ENCODE measurements around the gene HOXC4.

Gene HOXC4
- total RNA-seq: 0 to 0.27 reads per million in 2 donors

DNA sequence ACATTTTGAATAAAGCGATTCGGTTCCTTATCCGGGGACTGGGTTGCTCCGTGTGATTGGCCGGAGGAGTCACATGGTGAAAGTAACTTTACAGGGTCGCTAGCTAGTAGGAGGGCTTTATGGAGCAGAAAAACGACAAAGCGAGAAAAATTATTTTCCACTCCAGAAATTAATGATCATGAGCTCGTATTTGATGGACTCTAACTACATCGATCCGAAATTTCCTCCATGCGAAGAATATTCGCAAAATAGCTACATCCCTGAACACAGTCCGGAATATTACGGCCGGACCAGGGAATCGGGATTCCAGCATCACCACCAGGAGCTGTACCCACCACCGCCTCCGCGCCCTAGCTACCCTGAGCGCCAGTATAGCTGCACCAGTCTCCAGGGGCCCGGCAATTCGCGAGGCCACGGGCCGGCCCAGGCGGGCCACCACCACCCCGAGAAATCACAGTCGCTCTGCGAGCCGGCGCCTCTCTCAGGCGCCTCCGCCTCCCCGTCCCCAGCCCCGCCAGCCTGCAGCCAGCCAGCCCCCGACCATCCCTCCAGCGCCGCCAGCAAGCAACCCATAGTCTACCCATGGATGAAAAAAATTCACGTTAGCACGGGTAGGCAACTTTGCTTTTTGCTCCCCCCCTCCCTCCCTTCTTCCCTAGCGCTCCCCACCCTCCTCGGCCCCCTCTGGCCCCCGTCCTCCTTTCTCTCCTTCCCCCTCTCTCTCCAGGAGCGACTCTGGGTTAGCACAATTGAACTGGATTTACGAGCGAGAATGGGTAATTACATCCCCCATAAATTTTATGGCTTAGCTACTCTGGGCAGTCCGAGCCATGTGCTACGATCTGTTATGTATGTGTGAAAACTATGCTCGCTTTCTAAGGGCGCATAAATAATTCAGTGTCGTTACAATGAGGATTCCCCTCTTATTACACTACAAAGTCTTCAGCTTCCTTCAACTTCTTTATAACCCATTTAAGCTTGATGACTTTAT is at the start of gene HOXC4:
TSS of gene HOXC4 (plus strand) at position 85 of the 991 bp plus-strand sequence. CDS start at position 173, 88 bp downstream.
- DNase-seq: peak in 1 of 5 experiments; percentile 22

- no peak for DNase-seq
Observed at GRCh38 chr12:54004063-54004840, 49.4 kb upstream of the HOXC4 start.

GRCh38 chr12:54004841-54005530 is 48.6 kb upstream of the HOXC4 start:
- DNase-seq: no peak

GRCh38 chr12:54005531-54005852 is 48.1 kb upstream of the HOXC4 start:
- no peak for DNase-seq

DNA sequence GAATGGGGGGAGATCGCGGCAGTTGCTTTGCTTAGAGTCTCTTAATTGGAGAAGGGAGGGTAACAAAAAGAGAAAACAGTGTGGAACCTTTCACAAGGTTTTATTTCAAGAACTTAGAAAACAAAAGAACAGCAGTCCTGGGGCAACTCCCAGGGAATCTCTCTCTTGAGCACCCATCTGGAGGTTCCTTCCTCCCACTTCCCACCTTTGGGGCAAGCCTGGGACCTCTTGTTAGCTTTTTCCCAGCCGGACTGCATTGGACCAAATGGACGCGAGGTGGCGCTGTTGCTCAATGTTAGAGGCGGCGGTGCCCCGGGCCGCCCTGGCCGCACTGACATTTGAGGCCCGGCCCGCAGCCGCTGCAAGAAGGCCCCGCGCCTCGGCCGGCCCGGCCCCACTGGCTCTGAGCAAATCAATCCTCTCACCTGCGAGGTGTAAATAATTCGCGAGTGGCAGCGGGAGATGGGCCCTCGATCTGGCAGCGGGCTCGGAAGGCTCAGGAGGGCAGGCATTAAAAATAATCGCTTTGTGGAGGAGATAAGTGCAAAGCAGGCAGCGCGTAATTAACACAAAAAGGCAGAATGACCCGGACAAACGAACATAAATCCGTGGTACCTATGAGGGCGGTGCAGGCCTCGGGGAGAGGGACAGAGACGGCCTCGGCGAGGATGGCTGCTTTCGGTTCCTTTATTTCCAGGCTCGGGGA is 47.6 kb upstream of the HOXC4 start:
- peak; percentile 67 to 81 (median 76) for DNase-seq

DNA sequence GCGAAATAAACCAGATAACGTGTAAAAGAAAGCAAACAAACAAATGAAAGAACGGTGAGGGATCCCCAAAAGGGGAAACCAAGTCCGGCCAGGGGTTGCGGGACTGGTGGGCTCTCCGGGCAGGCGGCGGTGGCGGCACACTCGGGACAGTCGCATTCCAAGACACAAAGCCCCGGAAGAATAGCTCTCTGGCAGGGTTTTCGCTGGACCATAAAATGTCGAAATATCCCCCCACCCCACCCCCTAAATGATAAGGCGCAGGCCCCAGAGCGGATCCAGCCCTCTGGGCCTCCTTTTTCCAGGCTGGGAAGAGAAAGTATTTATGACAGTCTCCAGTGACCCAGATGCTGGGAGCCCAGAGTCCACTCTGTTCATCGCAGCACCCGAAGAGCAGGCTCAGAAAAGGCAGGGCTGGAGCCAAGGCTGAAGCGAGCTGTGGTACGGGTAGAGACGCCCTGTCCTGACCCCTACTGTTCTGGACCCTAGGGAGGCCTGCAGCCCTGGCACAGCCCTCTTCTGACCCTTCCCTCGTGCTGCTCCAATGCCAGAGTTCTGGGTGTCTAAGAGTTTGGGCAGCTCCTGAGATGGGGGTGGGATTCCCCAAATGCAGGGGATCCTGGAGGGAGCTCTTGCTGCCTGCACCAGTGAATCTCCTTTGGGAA is 46.9 kb upstream of the HOXC4 start:
- DNase-seq: no peak

GRCh38 chr12:54007538-54008259 is 45.9 kb upstream of the HOXC4 start:
- no peak for DNase-seq

- no peak for DNase-seq
Observed at GRCh38 chr12:54008260-54008552, 45.4 kb upstream of the HOXC4 start.

DNA sequence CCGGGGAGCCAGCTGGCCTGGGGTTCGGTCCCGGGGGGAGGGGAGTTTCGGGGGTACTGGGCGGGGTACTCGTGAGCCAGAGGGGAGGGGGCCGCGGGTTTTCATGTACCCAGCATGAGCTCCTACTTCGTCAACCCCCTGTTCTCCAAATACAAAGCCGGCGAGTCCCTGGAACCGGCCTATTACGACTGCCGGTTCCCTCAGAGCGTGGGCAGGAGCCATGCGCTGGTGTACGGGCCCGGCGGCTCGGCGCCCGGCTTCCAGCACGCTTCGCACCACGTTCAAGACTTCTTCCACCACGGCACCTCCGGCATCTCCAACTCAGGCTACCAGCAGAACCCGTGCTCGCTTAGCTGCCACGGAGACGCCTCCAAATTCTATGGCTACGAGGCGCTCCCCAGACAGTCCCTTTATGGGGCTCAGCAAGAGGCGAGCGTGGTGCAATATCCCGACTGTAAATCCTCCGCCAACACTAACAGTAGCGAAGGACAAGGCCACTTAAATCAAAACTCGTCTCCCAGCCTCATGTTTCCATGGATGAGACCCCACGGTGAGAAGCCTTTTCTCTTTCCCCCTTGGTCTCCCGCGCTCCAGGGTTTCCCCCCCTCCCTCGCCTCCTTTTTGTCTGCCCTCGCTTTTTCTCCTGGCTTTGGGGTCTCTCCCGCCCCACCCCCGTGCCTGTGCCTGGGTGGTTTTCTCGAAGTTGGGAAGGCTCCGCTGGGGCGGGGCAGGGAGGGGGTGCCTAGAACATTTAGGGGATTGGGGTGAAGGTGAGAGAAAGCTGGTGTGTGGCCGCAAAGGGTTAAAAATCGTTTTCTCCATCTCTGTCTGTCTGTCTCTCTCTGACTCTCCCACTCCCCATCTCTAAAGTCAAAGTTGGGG is 44.2 kb upstream of the HOXC4 start:
- peak in 1 of 5 experiments; percentile 44 for DNase-seq

GRCh38 chr12:54010053-54010971 is 43.3 kb upstream of the HOXC4 start:
- no peak for DNase-seq

DNA sequence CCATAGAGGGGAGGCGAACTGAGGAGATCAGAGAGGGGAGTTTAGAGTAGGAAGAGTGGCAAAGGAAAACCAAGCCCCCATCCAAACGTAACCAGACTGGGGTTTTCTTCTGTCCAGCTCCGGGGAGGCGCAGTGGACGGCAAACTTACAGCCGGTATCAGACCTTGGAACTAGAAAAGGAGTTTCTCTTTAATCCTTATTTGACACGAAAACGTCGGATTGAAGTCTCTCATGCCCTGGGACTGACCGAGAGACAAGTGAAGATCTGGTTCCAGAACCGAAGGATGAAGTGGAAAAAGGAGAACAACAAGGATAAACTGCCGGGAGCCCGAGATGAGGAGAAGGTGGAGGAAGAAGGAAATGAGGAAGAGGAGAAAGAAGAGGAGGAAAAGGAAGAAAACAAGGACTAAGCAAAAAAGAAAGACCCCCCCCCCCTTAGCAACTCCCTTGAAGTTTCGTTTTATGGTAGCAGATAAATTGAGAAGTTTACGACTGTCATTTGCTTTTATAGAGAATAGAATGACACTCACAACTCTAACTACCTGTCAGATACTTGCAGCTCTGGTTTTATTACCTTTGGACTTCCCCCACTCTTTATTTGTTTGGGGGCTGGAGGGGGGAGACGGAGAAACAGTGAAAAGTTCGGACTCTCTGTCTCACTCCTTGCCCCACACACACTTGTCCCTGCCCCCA is 42.5 kb upstream of the HOXC4 start:
- DNase-seq: no peak

DNA sequence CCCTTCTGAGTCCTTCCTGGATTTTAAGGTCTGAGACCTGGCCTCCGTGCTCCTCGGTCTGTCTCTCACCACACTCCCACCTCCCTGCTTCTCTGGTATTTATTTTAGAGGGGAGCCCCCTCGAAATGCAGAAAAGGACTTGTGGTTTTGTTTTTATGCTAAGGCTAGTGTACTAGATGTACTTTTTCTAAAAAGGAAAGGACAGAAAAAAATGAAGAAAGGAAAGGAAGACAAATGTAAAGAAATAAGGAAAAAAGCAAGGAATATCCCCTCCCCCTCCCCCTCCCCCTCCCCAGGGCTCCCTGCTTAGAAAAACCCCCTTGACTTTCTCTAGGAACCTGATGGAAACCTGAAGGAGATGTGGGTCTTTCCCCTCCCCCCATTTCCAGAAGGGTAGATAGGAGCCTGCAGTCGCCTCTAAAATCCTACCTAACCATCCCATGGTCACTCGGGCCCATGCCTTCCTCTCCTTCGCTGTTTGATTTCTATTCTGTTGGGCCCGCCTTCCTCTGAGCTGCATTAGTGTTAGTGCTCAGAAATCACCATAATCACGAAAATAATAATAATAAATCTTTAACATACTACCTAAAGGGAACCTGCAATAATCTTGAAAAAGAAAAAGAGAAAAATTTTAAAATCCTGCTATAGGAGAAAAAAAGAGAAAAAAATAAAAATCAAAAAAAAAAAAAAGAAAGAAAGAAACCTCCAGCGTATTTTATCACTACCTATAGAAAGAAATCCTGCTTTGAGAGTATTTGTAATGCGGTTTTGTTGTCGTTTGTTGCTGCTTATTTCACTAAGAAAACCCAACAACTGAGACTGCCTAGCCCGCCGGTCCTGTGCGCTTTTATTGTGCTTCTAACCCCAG is 41.7 kb upstream of the HOXC4 start:
- no peak for DNase-seq

DNA sequence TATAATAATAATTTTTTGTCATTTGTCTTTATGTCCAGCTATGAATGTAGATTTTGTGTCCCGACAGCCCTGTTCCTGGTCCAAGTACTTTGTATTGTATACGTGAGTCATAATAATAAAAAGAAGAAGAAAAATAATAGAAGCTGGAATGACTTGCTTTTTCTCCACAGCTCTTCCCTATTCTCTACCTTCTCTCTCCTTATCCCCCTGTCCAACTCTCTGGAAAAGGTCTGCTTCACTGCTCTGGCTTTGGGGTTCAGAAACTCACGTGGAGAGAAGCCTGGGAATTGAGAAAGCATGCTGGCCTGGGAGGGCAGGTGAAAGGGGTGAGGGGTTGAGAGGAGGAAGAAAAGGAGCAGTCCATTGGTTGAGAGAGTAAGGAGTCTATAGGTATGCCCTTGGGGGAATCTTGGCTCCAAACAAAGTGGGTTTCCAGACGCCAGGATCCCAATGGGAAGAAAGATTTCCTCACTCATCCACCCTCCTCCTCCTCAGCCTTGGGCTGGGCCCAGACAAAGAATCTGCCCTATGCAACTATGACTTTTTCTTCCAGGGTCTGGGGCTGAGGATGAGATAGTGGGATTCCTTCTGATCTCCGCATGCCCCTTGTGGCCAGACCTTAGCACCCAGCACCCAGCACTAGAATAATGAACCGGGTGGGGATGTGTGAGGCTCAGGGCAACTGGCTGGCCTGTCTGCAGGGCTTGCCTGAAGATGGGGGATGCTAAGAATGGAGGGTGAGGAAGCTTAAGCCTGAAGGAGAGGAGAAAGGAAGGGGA is 40.8 kb upstream of the HOXC4 start:
- DNase-seq: no peak

GRCh38 chr12:54014377-54015017 is 39.1 kb upstream of the HOXC4 start:
- no peak for DNase-seq

DNA sequence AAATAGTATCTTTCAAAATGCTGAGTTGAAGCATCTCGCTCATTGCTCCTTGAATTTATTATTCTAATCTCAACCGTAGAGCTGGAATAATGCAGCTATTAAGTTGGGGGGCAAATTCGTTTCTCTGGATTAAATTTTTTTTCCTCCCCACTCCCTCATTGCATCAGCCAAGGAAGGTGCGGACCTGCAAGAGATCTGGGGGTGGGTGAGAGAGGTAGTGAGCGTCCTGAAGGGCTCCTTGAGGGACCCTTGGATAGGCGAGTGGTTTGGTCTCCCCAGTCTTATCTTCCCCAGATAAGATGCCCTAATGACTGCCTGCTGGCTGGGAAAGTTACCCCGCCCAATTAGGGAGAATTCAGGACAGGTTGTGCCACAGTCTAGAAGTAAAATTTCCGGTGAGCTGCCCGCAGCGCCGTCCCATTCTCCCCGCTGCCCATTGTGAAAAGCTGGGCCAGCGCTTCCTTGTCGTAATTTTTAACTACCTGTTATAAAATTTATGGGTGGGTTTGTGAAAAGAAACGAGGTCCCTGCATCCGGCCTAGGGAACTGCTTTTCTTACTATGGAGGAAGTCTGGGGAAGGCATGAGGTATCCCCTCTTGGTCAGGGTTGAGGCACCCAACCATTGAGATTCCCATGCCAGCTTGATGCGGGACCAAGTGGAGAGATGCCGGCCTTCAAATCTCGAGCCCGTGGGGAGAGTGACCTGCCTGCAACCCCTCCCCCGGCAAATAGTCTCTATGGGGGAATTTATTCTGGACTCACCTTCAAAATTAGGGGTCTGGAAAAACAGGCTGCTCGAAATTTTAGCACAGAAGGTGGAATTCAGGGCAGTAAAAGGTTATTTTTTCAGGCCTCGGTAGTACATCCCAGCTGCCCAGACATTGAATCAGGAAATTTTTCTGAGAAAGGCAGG is 38.4 kb upstream of the HOXC4 start:
- no peak for DNase-seq

Data from T-helper 2 cell (primary cell).